B cell (primary cell): ENCODE data around the gene POLRMT.

Experiments
- EZH2 ChIP-seq: IDR thresholded peaks from 2 replicates; pipeline ENCODE4 v1.6.1; 2012; ENCODE audit warnings: borderline replicate concordance, low read depth, mild to moderate bottlenecking, moderate library complexity, low read length; ENCODE audit not compliant: insufficient read depth, poor library complexity, severe bottlenecking
- TF ChIP-seq, protein P1 (sequence below): fragments of 200-600 bp; IDR thresholded peaks from one replicate; pipeline ENCODE4 v1.8.0; 2022; ENCODE audit warnings: antibody characterized with exemption, mild to moderate bottlenecking

DNA sequence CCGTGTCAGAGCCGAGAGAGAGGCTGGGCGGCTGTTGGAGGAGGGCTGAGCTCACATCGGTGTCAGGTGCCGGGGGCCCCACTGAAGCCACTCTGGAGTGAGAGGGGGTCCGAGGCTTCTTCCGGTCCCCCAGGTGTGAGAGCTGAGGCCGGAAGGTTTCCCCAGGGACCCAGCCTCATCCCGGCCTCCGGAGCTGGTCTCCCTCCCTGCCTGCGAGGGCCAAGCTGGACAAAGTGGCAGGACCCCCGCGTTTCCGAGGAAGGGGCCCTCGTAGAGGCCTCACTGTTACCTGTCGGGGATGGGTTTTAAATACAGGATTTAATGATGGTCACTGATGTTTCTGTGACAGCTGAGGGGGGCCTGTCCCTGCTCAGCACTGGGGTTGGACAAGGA is 37.1 kb downstream of the POLRMT start:
- TF ChIP-seq, protein P1, sequence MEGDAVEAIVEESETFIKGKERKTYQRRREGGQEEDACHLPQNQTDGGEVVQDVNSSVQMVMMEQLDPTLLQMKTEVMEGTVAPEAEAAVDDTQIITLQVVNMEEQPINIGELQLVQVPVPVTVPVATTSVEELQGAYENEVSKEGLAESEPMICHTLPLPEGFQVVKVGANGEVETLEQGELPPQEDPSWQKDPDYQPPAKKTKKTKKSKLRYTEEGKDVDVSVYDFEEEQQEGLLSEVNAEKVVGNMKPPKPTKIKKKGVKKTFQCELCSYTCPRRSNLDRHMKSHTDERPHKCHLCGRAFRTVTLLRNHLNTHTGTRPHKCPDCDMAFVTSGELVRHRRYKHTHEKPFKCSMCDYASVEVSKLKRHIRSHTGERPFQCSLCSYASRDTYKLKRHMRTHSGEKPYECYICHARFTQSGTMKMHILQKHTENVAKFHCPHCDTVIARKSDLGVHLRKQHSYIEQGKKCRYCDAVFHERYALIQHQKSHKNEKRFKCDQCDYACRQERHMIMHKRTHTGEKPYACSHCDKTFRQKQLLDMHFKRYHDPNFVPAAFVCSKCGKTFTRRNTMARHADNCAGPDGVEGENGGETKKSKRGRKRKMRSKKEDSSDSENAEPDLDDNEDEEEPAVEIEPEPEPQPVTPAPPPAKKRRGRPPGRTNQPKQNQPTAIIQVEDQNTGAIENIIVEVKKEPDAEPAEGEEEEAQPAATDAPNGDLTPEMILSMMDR: no peak
- no peak for TF ChIP-seq EZH2
